ENCODE results near the gene NAPEPLD. TPM values are rescaled to one million over a fixed set of nuclear protein-coding genes. Genes with fewer than 3 reads are reported as not detected.
"Not testable (repeated sequence)": the region's sequence is repeated elsewhere in the genome, so short reads cannot be mapped to it uniquely, and the experiment has no call there.

The NAPEPLD gene
- total and polyA plus RNA-seq, 9 donors, result 7.5 to 27.9 (median 20.6) TPM

- H3K4me1 ChIP-seq (ENCODE audit: insufficient read depth), result peaks cover 6% of the 10 kb centered on the region
- no peaks in the 10 kb centered on the region for H3K9me3 ChIP-seq
- 16 to 32% (median 16%) methylated on average over 12 of the region's 12 CpGs for WGBS, 3 donors
- TF ChIP-seq POLR2A (IDR thresholded peaks at IDR 0.05) (no peak), EP300 (IDR thresholded peaks at IDR 0.05) (no peak), CTCF (IDR thresholded peaks at IDR 0.05) (no peak)
- no peaks in the 10 kb centered on the region for H3K27me3 ChIP-seq
- no peak overlapping the region for H3K4me3 ChIP-seq
- intact Hi-C loops (cut with DNase I), result no loop called here
- no peaks in the 10 kb centered on the region for H3K36me3 ChIP-seq
- peak overlapping the region in 1 of 2 donors; percentile 70 for H3K27ac ChIP-seq
- DNase-seq, result peak; percentile 53 to 81 (median 76)
These were observed 42.7 kb downstream of the NAPEPLD start for GRCh38 chr7:103106005-103106702.

- H3K27me3 ChIP-seq, result no peaks in the 10 kb centered on the region
- DNase-seq, result no peak
- no peaks in the 10 kb centered on the region for H3K36me3 ChIP-seq
- intact Hi-C loops (cut with DNase I), result no loop called here
- TF ChIP-seq CTCF (IDR thresholded peaks at IDR 0.05) (no peak), EP300 (IDR thresholded peaks at IDR 0.05) (no peak), POLR2A (IDR thresholded peaks at IDR 0.05) (no peak)
- 43 to 46% (median 44%) methylated on average over 2 of the region's 2 CpGs for WGBS, 3 donors
- H3K4me1 ChIP-seq (ENCODE audit: insufficient read depth), result peaks cover 4% of the 10 kb centered on the region
- no peak overlapping the region for H3K4me3 ChIP-seq
- H3K9me3 ChIP-seq, result no peaks in the 10 kb centered on the region
- H3K27ac ChIP-seq, result no peak overlapping the region
These were observed 47.4 kb downstream of the NAPEPLD start for GRCh38 chr7:103101543-103101942.

- no peak for TF ChIP-seq POLR2A (IDR thresholded peaks at IDR 0.05)
- TF ChIP-seq CTCF (IDR thresholded peaks at IDR 0.05), result no peak
- TF ChIP-seq EP300 (IDR thresholded peaks at IDR 0.05), result no peak
- Histone ChIP-seq H3K27me3 (no peaks in the 10 kb centered on the region), H3K27ac (no peak overlapping the region), H3K36me3 (no peaks in the 10 kb centered on the region), H3K4me3 (no peak overlapping the region), H3K4me1 (ENCODE audit: insufficient read depth) (no peaks in the 10 kb centered on the region), H3K9me3 (no peaks in the 10 kb centered on the region)
- intact Hi-C loops (cut with DNase I), result no loop called here
- 63 to 65% (median 63%) methylated on average over 3 of the region's 3 CpGs for WGBS, 3 donors
- no peak for DNase-seq
These were observed 48.6 kb downstream of the NAPEPLD start for GRCh38 chr7:103100348-103100747.

GRCh38 chr7:103097041-103097440, 51.9 kb downstream of the NAPEPLD start:
- intact Hi-C loops (cut with DNase I), result no loop called here
- DNase-seq, result no peak
- 88 to 97% (median 92%) methylated on average over 2 of the region's 2 CpGs for WGBS, 3 donors
- Histone ChIP-seq H3K4me3 (no peak overlapping the region), H3K27ac (no peak overlapping the region), H3K36me3 (no peaks in the 10 kb centered on the region), H3K9me3 (no peaks in the 10 kb centered on the region), H3K4me1 (ENCODE audit: insufficient read depth) (no peaks in the 10 kb centered on the region), H3K27me3 (no peaks in the 10 kb centered on the region)
- TF ChIP-seq POLR2A (IDR thresholded peaks at IDR 0.05) (no peak), CTCF (IDR thresholded peaks at IDR 0.05) (no peak), EP300 (IDR thresholded peaks at IDR 0.05) (no peak)

GRCh38 chr7:103095558-103095957, 53.3 kb downstream of the NAPEPLD start:
- intact Hi-C loops (cut with DNase I); H3K9me3 ChIP-seq; H3K27ac ChIP-seq; H3K27me3 ChIP-seq; DNase-seq; H3K4me1 ChIP-seq (ENCODE audit: insufficient read depth); H3K36me3 ChIP-seq; H3K4me3 ChIP-seq: not testable (repeated sequence)
- WGBS, 3 donors, result 91 to 100% (median 97%) methylated on average over 2 of the region's 2 CpGs
